GM19238 (cell line): Measurements from ENCODE around the gene TPCN2.
A peak's percentile ranks its signal among the peaks of the same experiment; 100 is the strongest.
"Not testable (repeated sequence)": the region's sequence is repeated elsewhere in the genome, so short reads cannot be mapped to it uniquely, and the experiment has no call there.

Experiments used
- DNase-seq: peaks from one replicate; pipeline ENCODE4 v3.0.0; 2011; ENCODE audit warnings: low spot score; ENCODE audit not compliant: insufficient read length

Gene TPCN2

GRCh38 chr11:69075421-69076128, 26.8 kb downstream of the TPCN2 start:
- DNase-seq: no peak

GRCh38 chr11:69076129-69076791, 27.5 kb downstream of the TPCN2 start:
- no peak for DNase-seq

- not testable (repeated sequence) for DNase-seq
These were observed 28.2 kb downstream of the TPCN2 start for GRCh38 chr11:69076977-69077376.

GRCh38 chr11:69078508-69078907, 29.8 kb downstream of the TPCN2 start:
- DNase-seq: no peak

GRCh38 chr11:69078930-69079605, 30.3 kb downstream of the TPCN2 start:
- no peak for DNase-seq

GRCh38 chr11:69079661-69080256, 31.0 kb downstream of the TPCN2 start:
- DNase-seq: no peak

- DNase-seq: no peak
These were observed 31.7 kb downstream of the TPCN2 start for GRCh38 chr11:69080257-69080995.

- no peak for DNase-seq
These were observed 32.4 kb downstream of the TPCN2 start for GRCh38 chr11:69081180-69081579.

GRCh38 chr11:69083531-69084247, 35.0 kb downstream of the TPCN2 start:
- DNase-seq: no peak

GRCh38 chr11:69084371-69084770, 35.6 kb downstream of the TPCN2 start:
- no peak for DNase-seq

- DNase-seq: no peak
These were observed 36.9 kb downstream of the TPCN2 start for GRCh38 chr11:69085490-69086095.

GRCh38 chr11:69086152-69087132, 37.7 kb downstream of the TPCN2 start:
- DNase-seq: no peak

- DNase-seq: no peak
These were observed 38.4 kb downstream of the TPCN2 start for GRCh38 chr11:69087133-69087524.

- DNase-seq: no peak
These were observed 39.1 kb downstream of the TPCN2 start for GRCh38 chr11:69087811-69088210.

GRCh38 chr11:69088676-69089146, 40.0 kb downstream of the TPCN2 start:
- peak; percentile 94 for DNase-seq

GRCh38 chr11:69089258-69089657, 40.5 kb downstream of the TPCN2 start:
- no peak for DNase-seq

GRCh38 chr11:69091638-69092165, 43.0 kb downstream of the TPCN2 start:
- DNase-seq: no peak

GRCh38 chr11:69092263-69092662, 43.5 kb downstream of the TPCN2 start:
- no peak for DNase-seq

- no peak for DNase-seq
These were observed 44.4 kb downstream of the TPCN2 start for GRCh38 chr11:69093106-69093505.
